Mucosa of descending colon (tissue), 3 donors: Measurements from ENCODE around the gene HNRNPDL. TPM values are rescaled to one million over a fixed set of nuclear protein-coding genes. Genes with fewer than 3 reads are reported as not detected.

ENCODE experiments used
- ATAC-seq: fragments of 200-7000 bp; cut with Tn5 transposase; one replicate; pipeline ENCODE4 v1.9.1; 2020; ENCODE audit warnings: mild to moderate bottlenecking, moderate library complexity
- DNase-seq, 3 donors: peaks; one replicate each; pipeline ENCODE4 v3.0.0-alpha.2; 2020
- H3K36me3 ChIP-seq: fragments of 200-600 bp; one replicate; pipeline ENCODE4 v1.8.0; 2021; ENCODE audit warnings: low read depth, mild to moderate bottlenecking
- H3K4me1 ChIP-seq: fragments of 200-600 bp; one replicate; pipeline ENCODE4 v1.8.0; 2021; ENCODE audit warnings: low read depth, mild to moderate bottlenecking
- H3K4me3 ChIP-seq: fragments of 200-600 bp; one replicate; pipeline ENCODE4 v1.8.0; 2021; ENCODE audit warnings: mild to moderate bottlenecking
- H3K9me3 ChIP-seq: fragments of 200-600 bp; one replicate; pipeline ENCODE4 v1.8.0; 2021; ENCODE audit warnings: mild to moderate bottlenecking
- CTCF ChIP-seq: fragments of 200-600 bp; IDR thresholded peaks from one replicate; pipeline ENCODE4 v1.8.0; 2022; ENCODE audit warnings: antibody characterized with exemption, mild to moderate bottlenecking
- intact Hi-C, 2 donors: fragments of 100-400 bp; cut with DNase I in 1 of 2; cut with micrococcal nuclease in 1 of 2; formaldehyde crosslinking; loops; one replicate each; pipeline versions ENCODE4 v1.11.0 to v1.11.1; 2022; cut with DNase I, micrococcal nuclease
- total RNA-seq, 3 donors: library from RNA; stranded (reverse); fragmentation: NEBNext Ultra II Directional in 2 of 3; extraction: Animal tissue kit (Norgen Biotek cat#: 25700) in 2 of 3; gene quantifications; one replicate each; pipeline versions ENCODE4 v1.2.1 to v1.2.4, GENCODE V29; 2021 to 2023
- donor health status: DM: no; HTN: no; CAD: no; lungs with moderate emphysema.
- donor health status: DM: no; HTN: no; CAD: no.
- donor health status: DM: no; HTN: yes; CAD: no.

Gene HNRNPDL
- total RNA-seq, 3 donors from 2014 or later, result 84.1 to 186 (median 107) TPM

GRCh38 chr4:82431831-82432230, 1.6 kb upstream of the HNRNPDL start:
- intact Hi-C loops, result no loop called here
- Histone ChIP-seq H3K4me1 (peaks cover 18% of the 10 kb centered on the region), H3K36me3 (no peaks in the 10 kb centered on the region), H3K4me3 (no peak overlapping the region), H3K9me3 (no peaks in the 10 kb centered on the region)
- TF ChIP-seq CTCF, result no peak
- DNase-seq, result no peak
- no peak for ATAC-seq

GRCh38 chr4:82430964-82431745, 893 bp upstream of the HNRNPDL start:
- Histone ChIP-seq H3K9me3 (no peaks in the 10 kb centered on the region), H3K4me1 (peaks cover 25% of the 10 kb centered on the region), H3K36me3 (no peaks in the 10 kb centered on the region), H3K4me3 (peak overlapping the region; percentile 70)
- DNase-seq (peak; percentile 59 to 76 (median 73)), ATAC-seq (peak; percentile 33)
- intact Hi-C loops, result no loop called here
- no peak for TF ChIP-seq CTCF

GRCh38 chr4:82429728-82430192, 502 bp downstream of the HNRNPDL start:
- ATAC-seq, result peak; percentile 49
- TF ChIP-seq CTCF, result no peak
- intact Hi-C loops, result loop anchor here (10.0 kb wide), 1 partner anchor 55 kb away; the partner anchor contains the start of gene HNRNPD (in 2 of the 2)

GRCh38 chr4:82428969-82429727, 1.1 kb downstream of the HNRNPDL start:
- H3K4me1 ChIP-seq, result peaks cover 27% of the 10 kb centered on the region
- peak; percentile 93 to 98 (median 95) for DNase-seq
- intact Hi-C loops, result loop anchor here (10.0 kb wide), 1 partner anchor 54 kb away; the partner anchor contains the start of gene HNRNPD (in 2 of the 2)

More at GRCh38 chr4:82429728-82430192, 502 bp downstream of the HNRNPDL start:
- H3K4me1 ChIP-seq, result peaks cover 27% of the 10 kb centered on the region
- peak overlapping the region; percentile 70 for H3K4me3 ChIP-seq
- H3K36me3 ChIP-seq, result no peaks in the 10 kb centered on the region
- DNase-seq, result no peak
- no peaks in the 10 kb centered on the region for H3K9me3 ChIP-seq

More at GRCh38 chr4:82428969-82429727, 1.1 kb downstream of the HNRNPDL start:
- ATAC-seq, result peak; percentile 85
- Histone ChIP-seq H3K9me3 (no peaks in the 10 kb centered on the region), H3K4me3 (peak overlapping the region; percentile 70), H3K36me3 (no peaks in the 10 kb centered on the region)
- TF ChIP-seq CTCF, result peak; percentile 96
